Stimulated activated CD8-positive, alpha-beta memory T cell treated with anti-CD3 and anti-CD28 coated beads, Interleukin-15, amount 100 ng/mL, for 48 hours (primary cell): ENCODE data around the gene PRUNE2.
"Not testable (repeated sequence)": the region's sequence is repeated elsewhere in the genome, so short reads cannot be mapped to it uniquely, and the experiment has no call there.

Experiments
- DNase-seq, 2 donors: peaks; one replicate each; pipeline ENCODE4 v3.0.0-alpha.2; 2020; ENCODE audit warnings: low read depth in 2 of 2

PRUNE2 gene

GRCh38 chr9:76799473-76799872 lies 106.4 kb downstream of the PRUNE2 start:
- no peak for DNase-seq

DNA sequence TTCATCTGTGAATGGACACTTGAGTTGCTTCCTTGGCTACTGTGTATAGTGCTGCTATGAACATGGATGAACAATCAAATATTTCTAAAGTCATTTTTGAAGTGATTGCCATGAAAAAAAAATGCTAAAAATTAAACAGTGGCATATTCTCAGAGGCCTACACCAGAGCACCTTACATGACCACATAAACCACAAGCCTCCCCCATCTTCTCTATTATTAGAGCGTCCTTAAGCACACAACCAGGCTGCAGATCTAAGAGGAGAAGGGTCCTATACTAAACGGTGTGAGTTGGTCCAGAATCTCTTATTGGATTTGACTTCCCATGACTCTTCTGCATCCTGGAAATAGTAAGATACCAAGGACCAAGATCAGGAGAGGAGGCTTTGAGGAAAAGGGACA lies 107.4 kb downstream of the PRUNE2 start:
- DNase-seq, result no peak

DNA sequence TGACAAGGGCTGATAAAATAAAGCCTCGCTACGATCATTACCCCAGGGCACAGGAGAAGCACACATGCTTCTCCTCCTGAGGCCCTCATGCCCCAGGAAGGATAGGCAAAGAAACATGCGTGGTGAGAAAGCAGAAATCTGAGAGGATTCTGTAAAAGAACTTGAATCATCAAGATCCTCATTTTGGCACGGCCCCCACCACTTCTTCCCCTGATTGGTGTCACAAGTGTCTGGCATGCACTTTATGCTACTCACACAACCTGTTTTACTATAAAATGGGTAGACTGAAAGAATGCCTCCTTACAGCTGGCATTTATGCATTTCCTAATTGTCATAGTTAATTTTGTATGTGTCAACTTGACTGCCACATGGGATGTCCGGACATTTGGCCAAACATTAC lies 109.6 kb downstream of the PRUNE2 start:
- no peak for DNase-seq

DNA sequence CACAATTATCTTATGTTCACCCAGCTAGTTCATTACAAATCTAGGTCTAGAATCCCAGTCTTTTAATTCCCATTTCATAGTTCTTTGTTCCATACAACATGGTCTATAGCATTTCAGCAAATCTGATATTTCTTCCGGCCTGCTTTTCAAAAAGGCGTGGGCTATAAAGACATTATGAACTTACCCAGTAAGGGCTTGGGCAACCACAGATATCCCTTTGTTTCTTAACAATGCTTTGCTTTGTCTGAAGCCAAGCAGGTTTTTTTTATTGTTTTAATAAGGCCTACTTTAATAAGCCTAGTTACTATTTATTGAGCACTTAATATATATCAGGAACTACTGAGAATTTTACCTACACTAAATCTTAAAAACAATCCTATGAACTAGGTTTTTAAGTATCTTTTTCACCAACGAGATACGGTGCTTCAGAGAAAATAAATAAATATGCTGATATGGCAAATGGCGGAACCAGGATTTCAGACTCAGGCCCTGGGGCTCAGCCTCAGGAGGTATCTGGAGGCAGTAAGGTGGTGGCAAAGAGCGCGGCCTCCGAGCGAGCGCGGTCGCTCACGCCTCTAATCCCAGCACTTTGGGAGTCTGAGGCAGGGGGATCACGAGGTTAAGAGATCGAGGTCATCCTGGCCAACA lies 112.0 kb downstream of the PRUNE2 start:
- DNase-seq, result no peak

- no peak for DNase-seq
Observed at GRCh38 chr9:76789840-76790239, 116.1 kb downstream of the PRUNE2 start.

DNA sequence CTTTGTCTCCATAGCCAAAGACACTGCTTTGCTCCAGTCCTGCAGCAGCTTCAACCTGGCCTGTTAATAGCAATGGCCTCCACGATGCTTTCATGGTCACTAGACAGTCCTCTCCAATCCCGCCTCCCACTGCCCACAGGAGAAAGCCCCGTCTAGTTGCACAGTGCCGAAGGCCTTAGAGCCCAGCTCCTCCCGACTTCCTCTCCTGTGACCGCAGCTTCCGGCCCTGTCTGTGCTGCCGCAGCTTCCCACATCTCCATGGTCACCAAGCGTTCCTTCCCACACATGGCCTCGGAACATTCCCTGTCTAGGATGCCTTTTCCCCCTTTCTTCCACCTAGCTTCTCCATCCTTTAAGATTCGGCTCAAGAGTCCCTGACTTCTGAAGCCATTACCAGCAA lies 118.2 kb downstream of the PRUNE2 start:
- DNase-seq, result no peak

- no peak for DNase-seq
Observed at GRCh38 chr9:76785501-76785900, 120.4 kb downstream of the PRUNE2 start.

DNA sequence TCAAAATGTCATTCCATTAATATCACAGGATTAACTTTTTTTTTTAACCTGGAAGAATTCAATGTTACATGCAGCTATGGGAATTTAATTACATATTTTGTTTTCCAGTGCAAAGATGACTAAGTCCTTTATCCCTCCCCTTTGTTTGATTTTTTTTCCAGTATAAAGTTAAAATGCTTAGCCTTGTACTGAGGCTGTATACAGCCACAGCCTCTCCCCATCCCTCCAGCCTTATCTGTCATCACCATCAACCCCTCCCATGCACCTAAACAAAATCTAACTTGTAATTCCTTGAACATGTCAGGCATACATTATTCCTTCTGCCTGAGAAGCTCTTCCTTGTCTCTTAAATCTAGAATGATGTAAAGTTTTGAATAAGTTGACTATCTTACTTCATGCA lies 121.0 kb downstream of the PRUNE2 start:
- DNase-seq, result no peak

DNA sequence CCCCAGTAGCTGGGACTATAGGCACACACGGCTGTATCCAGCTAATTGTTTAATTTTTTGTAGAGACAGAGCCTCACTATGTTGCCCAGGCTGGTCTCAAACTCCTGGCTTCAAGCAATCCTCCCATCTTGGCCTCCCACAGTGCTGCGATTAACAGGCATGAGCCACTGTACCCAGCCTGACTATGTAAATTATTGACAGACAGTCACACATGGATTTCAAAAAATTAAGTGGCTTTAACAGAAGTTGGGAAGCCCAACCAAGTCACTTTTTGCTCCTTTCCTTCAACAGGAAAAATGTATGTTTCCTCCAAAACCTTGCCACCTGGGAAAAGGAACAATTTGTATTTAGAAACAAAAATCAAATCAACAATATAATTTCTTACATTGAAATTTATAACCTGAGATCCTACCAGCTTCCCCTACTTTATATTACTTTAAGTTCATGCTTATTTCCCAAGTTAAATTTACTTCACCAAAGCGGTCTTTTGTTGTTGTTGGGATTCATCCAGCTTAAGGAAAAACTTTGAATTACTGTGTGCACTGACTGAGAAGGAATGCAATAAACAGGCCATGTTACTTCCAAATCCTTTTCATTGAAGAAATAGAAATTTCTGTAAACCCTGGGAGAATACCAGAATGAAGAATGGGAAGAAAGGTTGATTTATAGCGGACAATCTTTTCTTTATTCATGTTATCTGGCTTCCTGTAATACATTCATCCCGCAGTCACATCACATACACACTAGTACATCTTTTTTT lies 133.0 kb downstream of the PRUNE2 start:
- DNase-seq, result no peak

- no peak for DNase-seq
Observed at GRCh38 chr9:76766126-76766525, 139.8 kb downstream of the PRUNE2 start.

DNA sequence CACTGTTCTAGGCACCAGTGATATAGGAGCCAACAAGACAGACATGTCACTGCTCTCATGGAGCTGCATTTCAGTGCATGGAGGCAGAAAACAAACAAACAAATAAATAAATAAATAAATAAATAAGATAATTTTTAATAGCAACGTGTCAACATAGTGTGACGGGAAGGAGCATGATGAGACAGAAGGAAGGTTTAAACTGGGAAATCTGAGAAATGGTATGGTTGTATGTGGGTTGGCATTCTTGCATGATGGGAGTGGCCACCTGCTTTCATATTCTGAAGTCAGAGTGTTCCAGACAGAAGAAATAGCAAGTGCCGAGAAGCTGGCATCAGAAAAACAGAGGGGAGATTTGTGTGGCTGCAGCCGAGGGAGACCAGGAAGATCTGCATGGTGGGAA lies 141.8 kb downstream of the PRUNE2 start, which contains the start of gene PCA3:
TSS of gene PCA3 (plus strand) at position 301 of the 400 bp plus-strand sequence.
- no peak for DNase-seq

- no peak for DNase-seq
Observed at GRCh38 chr9:76761448-76761847, 144.5 kb downstream of the PRUNE2 start.

- DNase-seq, result no peak
Observed at GRCh38 chr9:76759732-76760131, 146.2 kb downstream of the PRUNE2 start.

DNA sequence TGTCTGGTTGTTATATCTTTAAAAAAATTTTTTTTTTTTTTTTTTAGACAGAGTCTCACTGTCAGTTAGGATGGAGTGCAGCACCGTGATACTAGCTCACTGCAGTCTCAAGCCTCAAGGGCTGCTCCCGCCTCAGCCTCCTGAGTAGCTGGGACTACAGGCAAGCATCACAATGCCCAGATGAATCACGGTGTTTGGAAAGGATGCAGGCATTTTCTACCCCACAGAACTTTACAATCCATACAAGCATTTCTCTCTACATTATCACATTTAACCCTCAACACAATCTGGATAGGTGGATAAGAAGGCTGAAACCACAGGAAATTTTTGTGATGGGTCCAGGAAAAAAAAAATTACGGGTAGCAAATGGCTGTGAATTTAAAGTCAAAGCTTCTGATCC lies 147.4 kb downstream of the PRUNE2 start:
- no peak for DNase-seq

DNA sequence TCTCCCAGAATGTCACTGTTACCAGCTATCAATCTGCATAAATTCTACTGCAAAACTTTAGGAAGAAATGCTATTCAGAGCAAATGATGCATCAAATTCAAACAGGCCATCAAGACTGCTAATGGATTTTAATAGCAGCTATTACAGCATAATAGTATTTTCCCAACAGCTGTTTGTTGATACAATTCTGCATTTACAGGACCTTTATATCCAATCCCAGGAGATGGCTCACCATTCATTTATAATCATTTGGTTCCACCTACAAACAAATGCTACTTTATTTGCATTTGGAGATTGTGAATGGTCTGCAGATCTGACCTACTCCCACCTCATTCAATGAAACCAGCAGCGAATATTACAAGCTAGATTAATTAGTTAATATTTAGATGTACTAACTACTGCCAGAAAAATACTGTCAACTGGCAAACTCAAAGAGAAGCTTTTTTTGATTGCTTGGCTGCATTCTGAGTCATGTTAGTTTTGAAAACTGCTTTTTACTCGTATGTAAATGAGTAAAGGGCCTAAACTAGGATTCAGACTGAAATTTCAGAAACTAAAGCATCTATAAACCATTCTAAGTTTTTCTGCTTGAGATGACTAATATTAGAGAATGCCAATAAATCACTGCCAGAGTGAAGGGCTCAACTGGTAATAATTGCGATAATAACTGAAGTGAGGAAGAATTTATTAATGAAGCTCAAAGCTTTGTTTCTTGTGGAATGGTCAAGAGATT lies 148.8 kb downstream of the PRUNE2 start:
- no peak for DNase-seq

DNA sequence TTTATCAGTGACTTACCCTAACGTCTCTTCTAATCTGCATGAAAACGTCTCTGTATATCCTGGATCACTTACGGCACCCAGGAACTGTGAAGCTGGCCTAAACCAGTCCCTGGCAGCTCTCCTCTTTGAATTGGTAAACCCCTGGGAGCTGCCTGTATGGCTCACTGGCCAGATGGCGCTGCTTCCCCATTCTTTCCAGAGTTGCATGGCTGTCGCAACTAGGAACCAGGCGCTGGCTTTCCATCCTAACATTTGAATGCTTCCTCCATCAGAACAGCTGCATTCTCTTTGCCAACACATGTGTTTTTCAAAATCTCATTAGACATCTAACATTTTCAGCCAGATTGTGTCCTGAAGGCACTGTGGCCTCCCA lies 149.7 kb downstream of the PRUNE2 start:
- no peak for DNase-seq

DNA sequence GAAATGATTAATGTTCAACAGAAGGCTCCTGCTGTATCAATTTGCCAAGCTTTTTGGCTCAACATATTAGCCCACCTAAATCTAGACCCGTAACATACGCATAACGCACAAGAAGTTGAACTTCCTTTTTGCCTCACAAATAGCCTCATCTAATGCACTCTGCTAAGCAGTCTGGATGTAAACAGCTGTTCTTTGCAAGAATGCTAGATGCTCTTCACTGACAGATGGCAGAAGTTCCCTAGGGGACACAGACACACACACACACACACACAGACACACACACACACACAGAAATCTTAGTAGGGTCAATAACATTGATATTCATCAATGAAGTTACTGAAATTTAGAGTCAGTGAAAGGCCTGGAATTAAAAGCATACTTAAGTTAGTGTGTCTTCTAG lies 154.9 kb downstream of the PRUNE2 start:
- DNase-seq, result no peak

DNA sequence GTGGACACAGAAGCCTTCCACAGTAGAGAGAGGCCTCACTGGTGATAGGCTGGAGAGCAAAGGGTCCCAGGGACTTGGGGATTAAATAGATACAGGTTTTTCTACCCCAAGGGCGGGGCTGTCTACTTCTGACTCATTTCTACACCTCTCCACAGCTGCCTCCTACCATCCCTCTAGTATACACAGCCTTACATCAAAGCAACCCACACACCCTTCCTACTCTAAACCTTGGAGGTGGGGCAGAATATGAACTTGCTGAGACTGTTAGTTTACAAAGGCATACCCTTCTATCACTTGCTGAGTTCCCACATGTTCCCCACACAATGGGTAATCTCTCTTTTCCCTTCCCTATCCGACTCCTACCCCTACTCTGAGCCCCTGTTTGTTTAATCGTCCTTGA lies 161.6 kb downstream of the PRUNE2 start:
- DNase-seq, result no peak

- DNase-seq, result no peak
Observed at GRCh38 chr9:76743931-76744330, 162.0 kb downstream of the PRUNE2 start.

DNA sequence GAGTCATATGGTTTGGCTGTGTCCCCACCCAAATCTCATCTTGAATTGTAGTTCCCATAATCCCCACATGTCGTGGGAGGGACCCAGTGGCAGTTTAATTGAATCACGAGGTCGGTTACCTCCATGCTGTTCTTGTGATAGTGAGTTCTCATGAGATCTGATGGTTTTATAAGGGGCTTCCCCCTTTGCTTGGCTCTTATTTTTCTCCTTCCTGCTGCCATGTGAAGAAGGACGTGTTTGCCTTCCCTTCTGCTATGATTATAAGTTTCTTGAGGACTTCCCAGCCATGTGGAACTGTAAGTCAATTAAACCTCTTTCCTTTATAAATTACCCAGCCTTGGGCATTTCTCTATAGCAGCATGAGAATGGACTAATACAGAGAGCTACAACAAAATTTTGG lies 163.0 kb downstream of the PRUNE2 start:
- DNase-seq, result not testable (repeated sequence)

DNA sequence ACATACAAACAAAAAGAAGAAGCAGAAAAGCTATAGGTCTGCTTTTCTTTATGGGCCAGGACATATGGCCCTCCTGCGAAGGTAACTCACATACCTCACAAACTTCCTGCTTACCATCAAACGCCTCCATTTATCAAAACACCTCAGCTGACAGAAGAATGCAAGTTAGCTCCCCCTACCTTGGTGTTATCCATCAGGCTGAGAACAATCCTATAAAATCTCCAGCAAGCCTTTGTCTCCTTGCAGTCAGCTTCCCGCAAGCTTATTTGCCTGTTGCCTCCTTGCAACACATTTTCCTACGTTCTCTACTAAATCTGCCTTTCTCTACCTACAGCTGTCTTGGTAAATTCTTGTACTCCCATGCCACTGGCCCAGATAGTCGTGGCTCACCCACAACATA lies 164.4 kb downstream of the PRUNE2 start:
- DNase-seq, result no peak

GRCh38 chr9:76738402-76738801 lies 167.5 kb downstream of the PRUNE2 start:
- no peak for DNase-seq
